Body of pancreas (tissue), 4 donors: Measurements from ENCODE around the gene SLC25A15. TPM values are rescaled to one million over a fixed set of nuclear protein-coding genes. Genes with fewer than 3 reads are reported as not detected.
"Not testable (repeated sequence)": the region's sequence is repeated elsewhere in the genome, so short reads cannot be mapped to it uniquely, and the experiment has no call there.

Source experiments
- ATAC-seq: fragments of 150-250 bp; one replicate; pipeline ENCODE4 v1.9.1; 2016
- DNase-seq, 4 donors: peaks; one replicate each; pipeline ENCODE4 v3.0.0-alpha.2; 2019
- H3K27ac ChIP-seq, 4 donors: fragments of 200-600 bp; sonication (generic); 1 replicate in 3 of 4; 2 replicates in 1 of 4; pipeline versions ENCODE4 v1.5.1 to v1.6.1; 2016 to 2019; ENCODE audit warnings: mild to moderate bottlenecking in 1 of 4, mixed read lengths in 1 of 4, moderate library complexity in 1 of 4
- H3K27me3 ChIP-seq, 2 donors: fragments of 200-600 bp; sonication (generic); one replicate each; pipeline ENCODE4 v1.6.0; 2016; ENCODE audit warnings: mild to moderate bottlenecking in 1 of 2
- H3K36me3 ChIP-seq, 2 donors: fragments of 200-600 bp; sonication (generic); replicated peaks in 1 of 2; 2 replicates each; pipeline ENCODE4 v1.5.1; 2016; ENCODE audit warnings: low read depth in 2 of 2; ENCODE audit not compliant: insufficient read depth in 1 of 2
- H3K4me1 ChIP-seq: fragments of 200-600 bp; sonication (generic); one replicate; pipeline ENCODE4 v1.6.0; 2016
- H3K4me3 ChIP-seq, 2 donors: fragments of 200-600 bp; sonication (generic); 1 replicate in 1 of 2; 2 replicates in 1 of 2; pipeline ENCODE4 v1.5.1; 2016 to 2019
- H3K9me3 ChIP-seq, 3 donors: fragments of 200-600 bp; sonication (generic); 1 replicate in 2 of 3; 2 replicates in 1 of 3; pipeline ENCODE4 v1.5.1; 2016
- POLR2A ChIP-seq, 3 donors: fragments of 450-650 bp; IDR thresholded peaks; one replicate each; pipeline ENCODE4 v1.6.1; 2016; ENCODE audit warnings: antibody characterized with exemption in 3 of 3, mild to moderate bottlenecking in 2 of 3
- WGBS, 2 donors: methylation state at CpG; one replicate each; pipeline ENCODE4 v1.1.5; 2017; 5-methylcytosine and 5-hydroxymethylcytosine counted together
- intact Hi-C: fragments of 100-400 bp; cut with DNase I; formaldehyde crosslinking; loops from one replicate; pipeline ENCODE4 v1.15.1; 2023
- total RNA-seq, 2 donors: library from RNA; depleted of rRNA; stranded (reverse); fragments of >200 nt; gene quantifications; one replicate each; pipeline ENCODE4 v1.1.0, GENCODE V29; 2016
- TF ChIP-seq, protein P1 (sequence below), 7 experiments: fragments of 450-650 bp in 4 of 7; fragments of 200-600 bp in 3 of 7; sonication (generic) in 3 of 7; IDR thresholded peaks; one replicate each; pipeline ENCODE4 v1.5.1; 2016 to 2019; ENCODE audit warnings: antibody characterized with exemption in 7 of 7

The SLC25A15 gene
- total RNA-seq, 2 donors from 2014 or later: 4.6 to 27.8 TPM

- no peaks in the 10 kb centered on the region for H3K9me3 ChIP-seq
- 87 to 92% methylated on average over 5 of the region's 5 CpGs for whole genome bisulfite sequencing, 2 donors
Observed at GRCh38 chr13:40779796-40780285, 9.6 kb upstream of the SLC25A15 start.

DNA sequence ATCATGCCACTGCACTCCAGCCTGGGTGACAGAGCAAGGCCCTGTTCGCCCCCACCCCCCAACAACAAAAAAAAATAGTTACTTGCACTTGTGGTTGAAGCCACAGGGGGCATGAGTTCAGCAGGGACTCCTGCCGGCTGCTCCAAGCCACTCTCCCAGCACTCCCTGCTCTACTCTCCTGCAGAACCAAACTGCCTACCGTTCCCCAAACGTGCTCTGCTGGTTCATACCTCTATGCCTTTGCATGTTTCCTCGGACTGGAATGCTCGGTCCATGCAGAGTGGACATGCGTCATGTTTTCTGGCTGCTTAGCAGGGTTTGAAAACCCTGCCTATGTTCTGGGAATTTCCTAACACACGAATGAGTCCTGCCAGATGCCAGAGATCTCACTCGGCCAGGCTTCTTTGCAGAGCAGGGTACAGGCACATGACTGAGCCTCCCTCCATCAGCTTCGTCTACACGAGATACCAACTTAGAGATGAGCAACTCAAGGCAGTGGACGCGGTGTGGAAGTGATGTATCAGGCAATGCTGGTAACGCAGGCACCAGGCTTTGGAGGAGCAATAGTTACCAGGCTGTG is 8.5 kb upstream of the SLC25A15 start:
- intact Hi-C loops: no loop called here
- H3K27me3 ChIP-seq: no peaks in the 10 kb centered on the region
- TF ChIP-seq POLR2A (IDR thresholded peaks at IDR 0.05): no peak
- TF ChIP-seq, protein P1, sequence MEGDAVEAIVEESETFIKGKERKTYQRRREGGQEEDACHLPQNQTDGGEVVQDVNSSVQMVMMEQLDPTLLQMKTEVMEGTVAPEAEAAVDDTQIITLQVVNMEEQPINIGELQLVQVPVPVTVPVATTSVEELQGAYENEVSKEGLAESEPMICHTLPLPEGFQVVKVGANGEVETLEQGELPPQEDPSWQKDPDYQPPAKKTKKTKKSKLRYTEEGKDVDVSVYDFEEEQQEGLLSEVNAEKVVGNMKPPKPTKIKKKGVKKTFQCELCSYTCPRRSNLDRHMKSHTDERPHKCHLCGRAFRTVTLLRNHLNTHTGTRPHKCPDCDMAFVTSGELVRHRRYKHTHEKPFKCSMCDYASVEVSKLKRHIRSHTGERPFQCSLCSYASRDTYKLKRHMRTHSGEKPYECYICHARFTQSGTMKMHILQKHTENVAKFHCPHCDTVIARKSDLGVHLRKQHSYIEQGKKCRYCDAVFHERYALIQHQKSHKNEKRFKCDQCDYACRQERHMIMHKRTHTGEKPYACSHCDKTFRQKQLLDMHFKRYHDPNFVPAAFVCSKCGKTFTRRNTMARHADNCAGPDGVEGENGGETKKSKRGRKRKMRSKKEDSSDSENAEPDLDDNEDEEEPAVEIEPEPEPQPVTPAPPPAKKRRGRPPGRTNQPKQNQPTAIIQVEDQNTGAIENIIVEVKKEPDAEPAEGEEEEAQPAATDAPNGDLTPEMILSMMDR (IDR thresholded peaks at IDR 0.05): no peak
- H3K4me3 ChIP-seq: no peak overlapping the region
- 55 to 58% methylated on average over 9 to 14 of the region's 14 CpGs for WGBS, 2 donors
- no peak for ATAC-seq
- no peaks in the 10 kb centered on the region for H3K36me3 ChIP-seq
- H3K27ac ChIP-seq: no peak overlapping the region
- no peaks in the 10 kb centered on the region for H3K9me3 ChIP-seq
- no peaks in the 10 kb centered on the region for H3K4me1 ChIP-seq
- DNase-seq: peak in 1 of 4 donors; percentile 34

More at GRCh38 chr13:40779796-40780285, 9.6 kb upstream of the SLC25A15 start:
- TF ChIP-seq POLR2A (IDR thresholded peaks at IDR 0.05): no peak
- TF ChIP-seq, protein P1 (IDR thresholded peaks at IDR 0.05): no peak
- no peak overlapping the region for H3K27ac ChIP-seq
- H3K27me3 ChIP-seq: no peaks in the 10 kb centered on the region
- no peak for ATAC-seq
- no peak overlapping the region for H3K4me3 ChIP-seq
- intact Hi-C loops: no loop called here
- no peaks in the 10 kb centered on the region for H3K36me3 ChIP-seq
- no peaks in the 10 kb centered on the region for H3K4me1 ChIP-seq
- no peak for DNase-seq

DNA sequence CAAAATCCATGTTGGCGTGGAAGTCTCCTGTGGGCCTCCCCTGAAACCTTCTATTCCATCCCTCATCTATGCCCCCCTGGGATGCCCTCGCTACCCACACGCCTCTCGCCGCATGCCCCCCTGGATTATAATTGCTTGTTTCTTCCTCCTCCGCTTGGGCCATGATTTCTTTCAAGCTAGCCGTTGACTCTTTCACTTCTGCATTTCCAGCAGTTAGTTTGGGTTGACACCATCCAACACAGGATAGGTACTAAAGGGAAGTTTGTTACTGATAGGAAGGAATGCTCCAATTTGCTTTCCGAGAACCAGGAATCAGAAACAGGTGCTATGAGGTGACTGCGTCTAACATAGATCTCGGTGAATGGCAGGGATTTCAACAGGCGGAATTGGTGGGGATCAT is 7.7 kb upstream of the SLC25A15 start:
- Histone ChIP-seq H3K9me3 (no peaks in the 10 kb centered on the region), H3K27ac (no peak overlapping the region), H3K4me3 (no peak overlapping the region), H3K36me3 (no peaks in the 10 kb centered on the region), H3K27me3 (no peaks in the 10 kb centered on the region), H3K4me1 (no peaks in the 10 kb centered on the region)
- ATAC-seq (no peak), DNase-seq (no peak)
- intact Hi-C loops: no loop called here
- WGBS, 2 donors: 69 to 89% methylated on average over 11 of the region's 11 CpGs
- TF ChIP-seq, protein P1 (IDR thresholded peaks at IDR 0.05): no peak
- TF ChIP-seq POLR2A (IDR thresholded peaks at IDR 0.05): no peak

DNA sequence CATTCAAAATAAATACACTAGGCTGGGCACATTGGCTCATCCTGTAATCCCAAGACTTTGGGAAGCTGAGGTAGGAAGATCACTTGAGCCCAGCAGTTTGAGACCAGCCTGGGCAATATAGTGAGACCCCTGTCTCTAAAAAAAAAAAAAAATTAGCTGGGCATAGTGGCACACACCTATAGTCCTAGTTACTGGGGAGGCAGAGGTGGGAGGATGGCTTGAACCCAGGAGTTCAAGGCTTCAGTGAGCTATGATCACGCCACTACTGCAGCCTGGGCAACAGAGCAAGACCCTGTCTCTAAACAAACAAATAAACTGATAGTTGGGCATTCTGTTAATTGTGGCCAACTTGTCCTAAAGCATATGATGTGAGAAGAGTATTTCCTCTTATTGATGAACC is 6.4 kb upstream of the SLC25A15 start:
- DNase-seq, H3K27me3 ChIP-seq, ATAC-seq, H3K4me3 ChIP-seq, H3K36me3 ChIP-seq, H3K27ac ChIP-seq, H3K4me1 ChIP-seq, intact Hi-C loops, H3K9me3 ChIP-seq: not testable (repeated sequence)
- 80 to 88% methylated on average over 1 of the region's 1 CpG for WGBS, 2 donors

DNA sequence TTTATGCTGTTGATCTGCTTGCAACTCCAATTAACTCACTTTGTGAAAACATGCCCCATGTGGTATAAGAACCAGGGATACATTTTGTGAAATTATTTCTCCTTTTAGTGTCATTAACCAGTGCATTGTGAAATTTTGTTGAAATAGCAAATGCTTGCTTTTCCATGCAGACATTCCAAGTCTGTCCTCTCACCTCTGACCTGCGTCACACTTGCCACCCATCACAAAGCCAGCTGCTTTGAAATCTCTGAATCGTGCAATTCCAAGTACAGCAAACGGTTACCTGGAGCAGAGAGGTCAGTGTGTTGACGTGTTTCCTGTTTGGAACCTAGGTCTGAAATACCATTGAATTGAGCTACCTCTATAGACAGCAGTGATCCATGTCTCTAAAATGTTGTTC is 4.9 kb upstream of the SLC25A15 start:
- ATAC-seq: no peak
- WGBS, 2 donors: 69 to 82% methylated on average over 4 of the region's 4 CpGs
- no peaks in the 10 kb centered on the region for H3K36me3 ChIP-seq
- peaks cover 7% of the 10 kb centered on the region for H3K4me1 ChIP-seq
- intact Hi-C loops: no loop called here
- H3K4me3 ChIP-seq: no peak overlapping the region
- H3K9me3 ChIP-seq: no peaks in the 10 kb centered on the region
- no peak for TF ChIP-seq POLR2A (IDR thresholded peaks at IDR 0.05)
- TF ChIP-seq, protein P1 (IDR thresholded peaks at IDR 0.05): no peak
- no peaks in the 10 kb centered on the region for H3K27me3 ChIP-seq
- DNase-seq: no peak
- H3K27ac ChIP-seq: no peak overlapping the region
